ENCODE measurements around the gene PARP12.
"Not testable (repeated sequence)": the region's sequence is repeated elsewhere in the genome, so short reads cannot be mapped to it uniquely, and the experiment has no call there.

PARP12 gene, protein sequence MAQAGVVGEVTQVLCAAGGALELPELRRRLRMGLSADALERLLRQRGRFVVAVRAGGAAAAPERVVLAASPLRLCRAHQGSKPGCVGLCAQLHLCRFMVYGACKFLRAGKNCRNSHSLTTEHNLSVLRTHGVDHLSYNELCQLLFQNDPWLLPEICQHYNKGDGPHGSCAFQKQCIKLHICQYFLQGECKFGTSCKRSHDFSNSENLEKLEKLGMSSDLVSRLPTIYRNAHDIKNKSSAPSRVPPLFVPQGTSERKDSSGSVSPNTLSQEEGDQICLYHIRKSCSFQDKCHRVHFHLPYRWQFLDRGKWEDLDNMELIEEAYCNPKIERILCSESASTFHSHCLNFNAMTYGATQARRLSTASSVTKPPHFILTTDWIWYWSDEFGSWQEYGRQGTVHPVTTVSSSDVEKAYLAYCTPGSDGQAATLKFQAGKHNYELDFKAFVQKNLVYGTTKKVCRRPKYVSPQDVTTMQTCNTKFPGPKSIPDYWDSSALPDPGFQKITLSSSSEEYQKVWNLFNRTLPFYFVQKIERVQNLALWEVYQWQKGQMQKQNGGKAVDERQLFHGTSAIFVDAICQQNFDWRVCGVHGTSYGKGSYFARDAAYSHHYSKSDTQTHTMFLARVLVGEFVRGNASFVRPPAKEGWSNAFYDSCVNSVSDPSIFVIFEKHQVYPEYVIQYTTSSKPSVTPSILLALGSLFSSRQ

DNA sequence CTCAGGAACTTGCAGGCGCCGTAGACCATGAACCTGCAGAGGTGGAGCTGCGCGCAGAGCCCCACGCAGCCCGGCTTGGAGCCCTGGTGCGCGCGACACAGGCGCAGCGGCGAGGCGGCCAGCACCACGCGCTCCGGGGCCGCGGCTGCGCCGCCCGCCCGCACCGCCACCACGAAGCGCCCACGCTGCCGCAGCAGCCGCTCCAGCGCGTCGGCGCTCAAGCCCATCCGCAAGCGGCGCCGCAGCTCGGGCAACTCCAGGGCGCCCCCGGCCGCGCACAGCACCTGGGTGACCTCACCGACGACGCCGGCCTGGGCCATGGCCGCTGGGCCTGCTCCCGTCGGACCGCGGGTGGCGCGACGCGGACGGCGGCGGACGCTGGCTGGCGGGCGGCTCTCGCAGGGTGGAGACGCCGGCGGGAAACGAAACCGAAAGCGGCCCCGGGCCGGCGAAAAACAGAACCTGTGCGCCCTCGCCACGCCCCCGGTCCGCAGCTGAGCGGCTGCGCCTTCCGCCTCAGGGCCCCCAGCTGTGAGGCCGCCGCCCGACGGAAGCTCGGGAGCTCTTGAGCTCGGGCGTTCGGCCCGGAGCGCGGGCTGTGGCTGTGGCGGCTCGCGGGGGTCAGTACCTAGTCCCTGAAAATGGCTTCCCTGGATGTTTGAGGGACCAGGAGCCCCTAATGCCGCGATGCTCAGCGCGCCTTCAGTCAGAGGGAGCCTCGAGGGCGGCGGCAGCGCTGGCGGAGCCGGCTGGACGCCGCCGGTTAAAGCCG, at the start of gene PARP12:
Gene PARP12, minus strand, starts transcription at position 424 of the 772 bp plus-strand sequence. Its CDS starts 104 bp downstream, at position 320.
- no peaks in the 10 kb centered on the region for H3K27me3 ChIP-seq (ENCODE audit: insufficient read depth, low read length)
- H3K79me2 ChIP-seq (ENCODE audit: insufficient read depth, low read length): peaks cover 16% of the 10 kb centered on the region; the same call in 1 of the 2 replicates
- no peaks in the 10 kb centered on the region for H4K20me1 ChIP-seq (ENCODE audit: insufficient read depth, low read length)
- peaks cover 16% of the 10 kb centered on the region for H3K9me3 ChIP-seq (ENCODE audit: low read length)
- TF ChIP-seq, protein P1, sequence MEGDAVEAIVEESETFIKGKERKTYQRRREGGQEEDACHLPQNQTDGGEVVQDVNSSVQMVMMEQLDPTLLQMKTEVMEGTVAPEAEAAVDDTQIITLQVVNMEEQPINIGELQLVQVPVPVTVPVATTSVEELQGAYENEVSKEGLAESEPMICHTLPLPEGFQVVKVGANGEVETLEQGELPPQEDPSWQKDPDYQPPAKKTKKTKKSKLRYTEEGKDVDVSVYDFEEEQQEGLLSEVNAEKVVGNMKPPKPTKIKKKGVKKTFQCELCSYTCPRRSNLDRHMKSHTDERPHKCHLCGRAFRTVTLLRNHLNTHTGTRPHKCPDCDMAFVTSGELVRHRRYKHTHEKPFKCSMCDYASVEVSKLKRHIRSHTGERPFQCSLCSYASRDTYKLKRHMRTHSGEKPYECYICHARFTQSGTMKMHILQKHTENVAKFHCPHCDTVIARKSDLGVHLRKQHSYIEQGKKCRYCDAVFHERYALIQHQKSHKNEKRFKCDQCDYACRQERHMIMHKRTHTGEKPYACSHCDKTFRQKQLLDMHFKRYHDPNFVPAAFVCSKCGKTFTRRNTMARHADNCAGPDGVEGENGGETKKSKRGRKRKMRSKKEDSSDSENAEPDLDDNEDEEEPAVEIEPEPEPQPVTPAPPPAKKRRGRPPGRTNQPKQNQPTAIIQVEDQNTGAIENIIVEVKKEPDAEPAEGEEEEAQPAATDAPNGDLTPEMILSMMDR (IDR thresholded peaks at IDR 0.05; ENCODE audit: low read length): no peak
- TF ChIP-seq EZH2 (IDR thresholded peaks at IDR 0.05; ENCODE audit: borderline replicate concordance, low read length): no peak
- no peaks in the 10 kb centered on the region for H3F3A ChIP-seq (ENCODE audit: insufficient read depth, low read length)
- peak within 1 kb of the TSS; percentile 93 for H2AFZ ChIP-seq (ENCODE audit: low read length)
- peak within 1 kb of the TSS; percentile 42 for H3K27ac ChIP-seq (ENCODE audit: low read depth, low read length, poor library complexity, severe bottlenecking)
- no peaks in the 10 kb centered on the region for H3K9me2 ChIP-seq (ENCODE audit: low read depth, low read length)
- H3K4me1 ChIP-seq (ENCODE audit: insufficient read depth, low read length, severe bottlenecking): peaks cover 32% of the 10 kb centered on the region
- H3K4me3 ChIP-seq (ENCODE audit: low read depth, low read length, poor library complexity, severe bottlenecking): peak within 1 kb of the TSS; percentile 97
- H3K4me2 ChIP-seq (ENCODE audit: low read length): peak within 1 kb of the TSS; percentile 97
- peaks cover 2% of the 10 kb centered on the region for H3K36me3 ChIP-seq (ENCODE audit: insufficient read depth, low read length)
- peak within 1 kb of the TSS; percentile 91 for H3K9ac ChIP-seq (ENCODE audit: low read length)

DNA sequence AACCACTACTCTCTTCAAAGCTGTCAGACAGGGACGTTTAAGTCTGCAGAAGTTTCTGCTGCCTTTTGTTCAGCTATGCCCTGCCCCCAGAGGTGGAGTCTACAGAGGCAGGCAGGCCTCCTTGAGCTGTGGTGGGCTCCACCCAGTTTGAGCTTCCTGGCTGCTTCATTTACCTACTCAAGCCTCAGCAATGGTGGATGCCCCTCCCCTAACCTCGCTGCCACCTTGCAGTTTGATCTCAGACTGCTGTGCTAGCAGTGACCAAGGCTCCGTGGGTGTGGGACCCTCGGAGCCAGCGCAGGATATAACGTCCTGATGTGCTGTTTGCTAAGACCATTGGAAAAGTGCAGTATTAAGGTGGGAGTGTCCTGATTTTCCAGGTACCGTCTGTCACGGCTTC, 46.0 kb upstream of the PARP12 start:
- not testable (repeated sequence) for H3F3A ChIP-seq (ENCODE audit: insufficient read depth, low read length); H3K9me2 ChIP-seq (ENCODE audit: low read depth, low read length); H3K4me1 ChIP-seq (ENCODE audit: insufficient read depth, low read length, severe bottlenecking); H3K27ac ChIP-seq (ENCODE audit: low read depth, low read length, poor library complexity, severe bottlenecking); H3K79me2 ChIP-seq (ENCODE audit: insufficient read depth, low read length); H3K9ac ChIP-seq (ENCODE audit: low read length); H4K20me1 ChIP-seq (ENCODE audit: insufficient read depth, low read length); H3K9me3 ChIP-seq (ENCODE audit: low read length); H3K36me3 ChIP-seq (ENCODE audit: insufficient read depth, low read length); H3K4me3 ChIP-seq (ENCODE audit: low read depth, low read length, poor library complexity, severe bottlenecking); H2AFZ ChIP-seq (ENCODE audit: low read length); H3K27me3 ChIP-seq (ENCODE audit: insufficient read depth, low read length); H3K4me2 ChIP-seq (ENCODE audit: low read length)

DNA sequence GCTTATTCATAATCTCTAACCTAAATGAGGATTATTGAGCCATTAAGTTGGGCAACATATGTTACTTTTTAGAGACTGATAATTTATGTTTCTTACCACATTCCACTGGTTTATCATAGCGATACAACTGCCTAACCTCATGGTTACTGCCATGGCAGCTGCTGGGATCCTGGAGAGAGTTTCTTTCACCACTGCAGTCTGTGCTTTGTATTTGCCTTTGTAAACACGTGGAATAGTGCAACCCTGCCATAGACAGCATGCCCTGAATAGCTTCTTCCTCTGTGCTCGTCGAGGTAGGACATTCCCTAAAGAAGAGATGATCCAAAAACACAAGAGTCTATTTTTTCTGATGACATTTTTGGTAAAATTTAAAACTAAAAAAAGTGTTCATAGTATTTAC, 33.7 kb upstream of the PARP12 start:
- Histone ChIP-seq H3F3A (ENCODE audit: insufficient read depth, low read length) (no peaks in the 10 kb centered on the region), H3K4me2 (ENCODE audit: low read length) (no peak overlapping the region), H3K27ac (ENCODE audit: low read depth, low read length, poor library complexity, severe bottlenecking) (no peak overlapping the region), H3K4me3 (ENCODE audit: low read depth, low read length, poor library complexity, severe bottlenecking) (no peak overlapping the region), H3K79me2 (ENCODE audit: insufficient read depth, low read length) (no peaks in the 10 kb centered on the region), H3K9me3 (ENCODE audit: low read length) (no peaks in the 10 kb centered on the region), H3K9me2 (ENCODE audit: low read depth, low read length) (no peaks in the 10 kb centered on the region), H3K36me3 (ENCODE audit: insufficient read depth, low read length) (peaks cover 32% of the 10 kb centered on the region), H4K20me1 (ENCODE audit: insufficient read depth, low read length) (no peaks in the 10 kb centered on the region), H3K4me1 (ENCODE audit: insufficient read depth, low read length, severe bottlenecking) (no peaks in the 10 kb centered on the region), H3K27me3 (ENCODE audit: insufficient read depth, low read length) (no peaks in the 10 kb centered on the region), H2AFZ (ENCODE audit: low read length) (no peak overlapping the region), H3K9ac (ENCODE audit: low read length) (no peak overlapping the region)
- TF ChIP-seq, protein P1 (IDR thresholded peaks at IDR 0.05; ENCODE audit: low read length): no peak
- TF ChIP-seq EZH2 (IDR thresholded peaks at IDR 0.05; ENCODE audit: borderline replicate concordance, low read length): no peak
